HCT116 (cell line): ENCODE results near the gene PHACTR4. TPM values are rescaled to one million over a fixed set of nuclear protein-coding genes. Genes with fewer than 3 reads are reported as not detected.
"Not testable (repeated sequence)": the region's sequence is repeated elsewhere in the genome, so short reads cannot be mapped to it uniquely, and the experiment has no call there.

Experiments
- ATAC-seq: fragments of 200-7000 bp; cut with Tn5 transposase; 2 replicates; pipeline ENCODE4 v1.9.1; 2020; ENCODE audit warnings: mild to moderate bottlenecking, moderate library complexity
- BruUV-seq: library from RNA; stranded (reverse); fragments of 400-500 nt; replicated peaks from 2 replicates; lab custom pipeline; 2021; lab: Mats Ljungman, UMichigan
- CTCF ChIA-PET: fragments of 300-600 bp; sonication (Branson Sonifier 250); formaldehyde crosslinking; loops from one replicate; lab custom pipeline; 2021; ENCODE audit warnings: antibody characterized with exemption; lab: Charles Lee
- POLR2A ChIA-PET: fragments of 300-600, 350-600 bp; sonication (Branson Sonifier 250); formaldehyde crosslinking; loops from one replicate; lab custom pipeline; 2021; ENCODE audit warnings: antibody characterized with exemption; lab: Charles Lee
- RAD21 ChIA-PET, 2 experiments: fragments of 300-600 bp; sonication (Branson Sonifier 250); formaldehyde crosslinking; loops; one replicate each; lab custom pipeline; 2023; ENCODE audit warnings: low total read pairs in 2 of 2; ENCODE audit not compliant: uncharacterized antibody in 2 of 2, unreplicated experiment in 2 of 2, low non-redundant PET in 1 of 2; lab: Charles Lee
- DNase-seq: peaks from one replicate; pipeline ENCODE4 v3.0.0-alpha.2; 2010; ENCODE audit warnings: low read depth, low spot score
- H2AFZ ChIP-seq: fragments of 200-600 bp; shearing (Covaris generic), sonication (generic); 2 replicates; pipeline ENCODE4 v1.6.1; 2017; ENCODE audit warnings: low read depth, mixed run types, mixed read lengths, antibody characterized with exemption, low read length; ENCODE audit not compliant: poor library complexity, severe bottlenecking
- H3K27ac ChIP-seq: 2 replicates; pipeline ENCODE4 v1.5.1; 2012; ENCODE audit warnings: low read depth, low read length
- H3K27me3 ChIP-seq: fragments of 200-600 bp; sonication (generic); 2 replicates; pipeline ENCODE4 v1.6.1; 2016; ENCODE audit warnings: mixed run types, low read length, mixed read lengths; ENCODE audit not compliant: insufficient read depth
- H3K36me3 ChIP-seq, 2 experiments: fragments of 200-500 bp in 1 of 2; fragments of 200-600 bp in 1 of 2; sonication (Bioruptor generic) in 1 of 2; sonication (generic) in 1 of 2; 2 replicates each; pipeline versions ENCODE4 v1.5.1 to v1.6.1; 2014 to 2016; ENCODE audit warnings: low read length in 2 of 2, inconsistent platforms in 1 of 2, mixed read lengths in 1 of 2, mixed run types in 1 of 2; ENCODE audit not compliant: insufficient read depth in 2 of 2, control insufficient read depth in 1 of 2
- H3K4me1 ChIP-seq, 2 experiments: fragments of 200-600 bp in 1 of 2; sonication (generic) in 1 of 2; 2 replicates each; pipeline versions ENCODE4 v1.5.1 to v1.6.1; 2012 to 2017; ENCODE audit warnings: low read length in 2 of 2, inconsistent platforms in 1 of 2, mild to moderate bottlenecking in 1 of 2, mixed read lengths in 1 of 2, mixed run types in 1 of 2, moderate library complexity in 1 of 2; ENCODE audit not compliant: insufficient read depth in 2 of 2, control insufficient read depth in 1 of 2
- H3K4me2 ChIP-seq: fragments of 200-600 bp; sonication (generic); 2 replicates; pipeline ENCODE4 v1.6.1; 2017; ENCODE audit warnings: mixed run types, low read length, mixed read lengths
- H3K4me3 ChIP-seq, 2 experiments: fragments of 200-600 bp in 1 of 2; sonication (generic) in 1 of 2; replicated peaks in 1 of 2; 2 replicates each; pipeline ENCODE4 v1.5.1; 2011 to 2016; ENCODE audit warnings: low read length in 2 of 2, control low read depth in 1 of 2, low read depth in 1 of 2, mild to moderate bottlenecking in 1 of 2, mixed read lengths in 1 of 2, mixed run types in 1 of 2
- H3K79me2 ChIP-seq: fragments of 200-600 bp; sonication (generic); 2 replicates; pipeline ENCODE4 v1.6.1; 2017; ENCODE audit warnings: mild to moderate bottlenecking, mixed run types, low read length, moderate library complexity, mixed read lengths; ENCODE audit not compliant: insufficient read depth
- H3K9ac ChIP-seq: fragments of 200-600 bp; sonication (generic); 2 replicates; pipeline ENCODE4 v1.6.1; 2016; ENCODE audit warnings: low read length, mixed read lengths
- H3K9me2 ChIP-seq: fragments of 200-600 bp; sonication (generic), shearing (Covaris generic); 2 replicates; pipeline ENCODE4 v1.6.1; 2017; ENCODE audit warnings: mixed run types, mild to moderate bottlenecking, moderate library complexity; ENCODE audit not compliant: insufficient read depth
- H3K9me3 ChIP-seq, 2 experiments: fragments of 200-500 bp in 1 of 2; fragments of 200-600 bp in 1 of 2; sonication (Bioruptor generic) in 1 of 2; sonication (generic) in 1 of 2; 2 replicates each; pipeline ENCODE4 v1.6.1; 2014 to 2017; ENCODE audit warnings: low read length in 2 of 2, mixed read lengths in 2 of 2, inconsistent platforms in 1 of 2, low read depth in 1 of 2, mild to moderate bottlenecking in 1 of 2, mixed run types in 1 of 2, moderate library complexity in 1 of 2; ENCODE audit not compliant: control insufficient read depth in 1 of 2, insufficient read depth in 1 of 2
- H4K20me1 ChIP-seq: fragments of 200-600 bp; sonication (generic), shearing (Covaris generic); 2 replicates; pipeline ENCODE4 v1.6.1; 2017; ENCODE audit warnings: mixed run types, mild to moderate bottlenecking, moderate library complexity; ENCODE audit not compliant: insufficient read depth
- EZH2phosphoT487 ChIP-seq: fragments of 200-600 bp; IDR thresholded peaks from 2 replicates; pipeline ENCODE4 v1.6.1; 2018; ENCODE audit warnings: antibody characterized with exemption, borderline replicate concordance
- intact Hi-C: fragments of 100-400 bp; cut with micrococcal nuclease; formaldehyde crosslinking; loops from 2 replicates; pipeline ENCODE4 v1.10.0; 2022
- total RNA-seq: library from RNA; stranded (reverse); gene quantifications from one replicate; pipeline ENCODE4 v1.2.1, GENCODE V29; 2021; ENCODE audit not compliant: unreplicated experiment

Gene PHACTR4
- total RNA-seq, 1 experiment from 2014 or later: 36.0 TPM

DNA sequence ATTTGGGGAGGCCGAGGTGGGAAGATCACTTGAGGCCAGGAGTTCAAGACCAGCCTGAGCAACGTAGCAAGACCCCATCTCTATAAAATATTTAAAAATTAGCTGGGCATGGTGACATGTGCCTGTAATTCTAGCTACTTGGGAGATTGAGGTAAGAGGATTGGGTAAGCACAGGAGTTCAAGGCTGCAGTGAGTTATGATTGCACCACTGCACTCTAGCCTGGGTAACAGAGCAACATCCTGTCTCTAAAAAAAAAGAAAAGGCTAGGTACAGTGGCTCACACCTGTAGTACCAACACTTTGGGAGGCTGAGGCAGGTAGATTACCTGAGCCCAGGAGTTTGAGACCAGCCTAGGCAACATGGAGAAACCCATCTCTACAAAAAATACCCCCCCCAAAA, 100.6 kb downstream of the PHACTR4 start:
- POLR2A ChIA-PET: no interaction called here
- DNase-seq: no peak
- peaks cover 5 to 23% of the 10 kb centered on the region in 2 experiments; a peak in 2 of 4 replicates for H3K36me3 ChIP-seq
- H2AFZ ChIP-seq: no peak overlapping the region
- no TSS peak for BruUV-seq
- no peaks in the 10 kb centered on the region for H3K9me2 ChIP-seq
- no peak for TF ChIP-seq EZH2phosphoT487
- TF ChIP-seq, all 23 proteins: peak for 0
- Histone ChIP-seq H3K27me3 (no peaks in the 10 kb centered on the region), H3K79me2 (no peaks in the 10 kb centered on the region), H3K9me3 (no peaks in the 10 kb centered on the region), H4K20me1 (no peaks in the 10 kb centered on the region), H3K4me1 (peaks cover 0 to 22% of the 10 kb centered on the region in 2 experiments; a peak in 2 of 4 replicates), H3K9ac (no peak overlapping the region), H3K4me3 (no peak overlapping the region), H3K4me2 (no peak overlapping the region), H3K27ac (no peak overlapping the region)
- ATAC-seq: no peak
- intact Hi-C loops: no loop called here
- ChIA-PET RAD21 (no interaction called here), CTCF (no interaction called here)

DNA sequence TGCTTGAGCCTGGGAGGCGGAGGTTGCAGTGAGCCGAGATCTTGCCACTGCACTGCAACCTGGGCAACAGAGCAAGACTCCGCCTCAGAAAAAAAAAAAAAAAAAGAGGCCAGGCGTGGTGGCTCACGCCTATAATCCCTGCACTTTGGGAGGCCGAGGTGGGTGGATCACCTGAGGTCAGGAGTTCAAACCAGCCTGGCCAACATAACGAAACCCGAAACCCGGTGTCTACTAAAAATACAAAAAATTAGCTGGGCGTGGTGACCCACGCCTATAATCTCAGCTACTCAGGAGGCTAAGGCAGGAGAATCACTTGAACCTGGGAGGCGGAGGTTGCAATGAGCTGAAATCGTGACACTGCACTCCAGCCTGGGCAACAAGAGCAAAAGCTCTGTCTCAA, 110.0 kb downstream of the PHACTR4 start:
- BruUV-seq, H3K9ac ChIP-seq, H3K4me3 ChIP-seq, CTCF ChIA-PET, H2AFZ ChIP-seq, H3K9me3 ChIP-seq, H3K9me2 ChIP-seq, H3K27ac ChIP-seq, intact Hi-C loops, H4K20me1 ChIP-seq, DNase-seq, H3K27me3 ChIP-seq, H3K79me2 ChIP-seq: not testable (repeated sequence)
- H3K4me2 ChIP-seq: peak overlapping the region; percentile 58
- peak; percentile 84 for ATAC-seq
- RAD21 ChIA-PET: interaction anchor here in 1 of 2 experiments (0.7 to 0.8 kb wide), 2 partner anchors 50 to 76 kb away, joined by 4 to 5 read pairs; no protein-coding TSS in a partner anchor
- peaks cover 18 to 31% of the 10 kb centered on the region in 2 experiments for H3K4me1 ChIP-seq
- POLR2A ChIA-PET: interaction anchor here (0.6 to 1.2 kb wide), 2 partner anchors 25 to 26 kb away, joined by 3 to 4 read pairs; partner anchors contain the start of gene RCC1
- H3K36me3 ChIP-seq: peaks cover 18 to 27% of the 10 kb centered on the region in 2 experiments; a peak in 3 of 4 replicates
